Activated naive CD4-positive, alpha-beta T cell (primary cell): ENCODE data around the gene OR4M1.
"Not testable (repeated sequence)": the region's sequence is repeated elsewhere in the genome, so short reads cannot be mapped to it uniquely, and the experiment has no call there.

Experiments
- DNase-seq, 4 experiments: peaks; one replicate each; lab custom pipeline; 2025; lab: John Stamatoyannopoulos, UW

OR4M1 gene

DNA sequence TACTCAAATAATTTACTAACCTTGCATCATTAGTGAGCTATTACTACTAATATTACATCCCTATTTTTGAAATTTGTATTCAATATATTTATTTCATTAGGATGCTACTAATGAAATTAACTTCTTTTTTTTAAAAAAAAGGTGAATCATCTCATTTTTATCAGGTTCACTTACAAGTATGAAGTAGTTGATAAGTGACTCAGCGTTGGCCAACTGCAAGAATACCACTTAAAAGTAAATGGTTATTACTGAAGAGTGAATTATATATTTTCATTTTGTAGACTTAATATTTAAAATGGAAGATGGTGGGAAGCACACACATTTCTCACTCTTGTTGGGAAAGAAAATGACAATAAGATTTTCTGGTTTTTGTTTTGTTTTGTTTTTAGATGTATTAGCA, 49.9 kb downstream of the OR4M1 start:
- no peak for DNase-seq

DNA sequence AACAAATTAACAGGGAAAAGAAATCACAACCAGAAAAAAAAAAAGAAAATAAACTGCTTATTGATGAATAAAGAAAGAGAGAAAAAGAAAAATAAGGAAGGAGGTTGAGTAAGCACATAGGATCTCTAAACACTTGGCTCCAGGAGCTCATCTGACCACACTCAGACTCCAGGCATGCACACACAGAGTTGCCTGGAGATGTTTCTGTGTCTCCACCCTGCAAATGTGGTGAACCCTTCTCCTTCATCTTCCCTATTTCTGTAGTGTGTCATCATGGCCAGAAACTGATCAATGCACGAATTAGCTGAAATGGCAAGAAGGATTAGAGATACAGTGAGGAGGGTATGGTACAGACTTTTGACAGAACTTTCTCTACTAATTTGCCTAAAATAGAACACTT, 50.5 kb downstream of the OR4M1 start:
- no peak for DNase-seq

DNA sequence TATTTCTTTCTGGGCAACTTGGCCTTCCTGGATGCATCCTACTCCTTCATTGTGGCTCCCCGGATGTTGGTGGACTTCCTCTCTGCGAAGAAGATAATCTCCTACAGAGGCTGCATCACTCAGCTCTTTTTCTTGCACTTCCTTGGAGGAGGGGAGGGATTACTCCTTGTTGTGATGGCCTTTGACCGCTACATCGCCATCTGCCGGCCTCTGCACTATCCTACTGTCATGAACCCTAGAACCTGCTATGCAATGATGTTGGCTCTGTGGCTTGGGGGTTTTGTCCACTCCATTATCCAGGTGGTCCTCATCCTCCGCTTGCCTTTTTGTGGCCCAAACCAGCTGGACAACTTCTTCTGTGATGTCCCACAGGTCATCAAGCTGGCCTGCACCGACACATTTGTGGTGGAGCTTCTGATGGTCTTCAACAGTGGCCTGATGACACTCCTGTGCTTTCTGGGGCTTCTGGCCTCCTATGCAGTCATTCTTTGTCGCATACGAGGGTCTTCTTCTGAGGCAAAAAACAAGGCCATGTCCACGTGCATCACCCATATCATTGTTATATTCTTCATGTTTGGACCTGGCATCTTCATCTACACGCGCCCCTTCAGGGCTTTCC, 54.4 kb downstream of the OR4M1 start:
- DNase-seq: not testable (repeated sequence)

DNA sequence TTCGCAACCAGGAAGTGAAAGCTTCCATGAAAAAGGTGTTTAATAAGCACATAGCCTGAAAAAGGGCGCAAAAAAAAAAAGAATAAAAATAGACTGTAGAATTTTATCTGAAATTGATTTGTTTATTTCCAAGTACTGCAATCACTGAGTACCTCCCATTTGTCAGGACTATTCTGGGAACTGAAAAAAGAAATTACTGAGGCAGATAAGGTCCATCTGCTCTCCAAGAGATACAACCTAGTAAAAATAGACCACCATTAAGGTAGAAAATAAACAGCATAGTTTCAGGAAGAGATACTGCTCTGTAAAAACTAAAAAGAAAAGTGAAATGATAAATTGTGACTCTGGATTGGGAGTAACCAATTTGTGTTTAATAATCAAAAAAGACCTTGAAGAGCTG, 55.0 kb downstream of the OR4M1 start:
- DNase-seq: no peak
